Large intestine (tissue), 3 donors: ENCODE data around the gene TRPC6. TPM values are rescaled to one million over a fixed set of nuclear protein-coding genes. Genes with fewer than 3 reads are reported as not detected.

ENCODE experiments used
- DNase-seq, 2 donors: peaks; one replicate each; pipeline versions ENCODE4 v3.0.0 to v3.0.0-alpha.2; 2013
- H3K27ac ChIP-seq: one replicate; pipeline ENCODE4 v1.5.1; 2013; ENCODE audit warnings: low read length
- H3K27me3 ChIP-seq: 2 replicates; pipeline ENCODE4 v1.6.1; 2013; ENCODE audit warnings: low read length; ENCODE audit not compliant: control insufficient read depth, insufficient read depth
- H3K36me3 ChIP-seq: 2 replicates; pipeline ENCODE4 v1.6.1; 2013; ENCODE audit warnings: low read length; ENCODE audit not compliant: control insufficient read depth, insufficient read depth
- H3K4me1 ChIP-seq: one replicate; pipeline ENCODE4 v1.6.1; 2013; ENCODE audit warnings: low read length; ENCODE audit not compliant: control insufficient read depth, insufficient read depth
- H3K4me3 ChIP-seq: one replicate; pipeline ENCODE4 v1.5.1; 2013; ENCODE audit warnings: low read length
- H3K9me3 ChIP-seq: one replicate; pipeline ENCODE4 v1.6.1; 2013; ENCODE audit warnings: mild to moderate bottlenecking, low read depth, low read length, moderate library complexity; ENCODE audit not compliant: control insufficient read depth
- WGBS: methylation state at CpG from one replicate; pipeline ENCODE4 v1.1.5; 2013; ENCODE audit warnings: low lambda C conversion rate; ENCODE audit not compliant: insufficient coverage; 5-methylcytosine and 5-hydroxymethylcytosine counted together
- polyA plus RNA-seq: library from polyadenylated mRNA; unstranded; fragments of 120-200 nt; gene quantifications from one replicate; pipeline ENCODE4 v1.2.1, GENCODE V29; 2013

Gene TRPC6
- polyA plus RNA-seq, 1 donor: 4.2 TPM

DNA sequence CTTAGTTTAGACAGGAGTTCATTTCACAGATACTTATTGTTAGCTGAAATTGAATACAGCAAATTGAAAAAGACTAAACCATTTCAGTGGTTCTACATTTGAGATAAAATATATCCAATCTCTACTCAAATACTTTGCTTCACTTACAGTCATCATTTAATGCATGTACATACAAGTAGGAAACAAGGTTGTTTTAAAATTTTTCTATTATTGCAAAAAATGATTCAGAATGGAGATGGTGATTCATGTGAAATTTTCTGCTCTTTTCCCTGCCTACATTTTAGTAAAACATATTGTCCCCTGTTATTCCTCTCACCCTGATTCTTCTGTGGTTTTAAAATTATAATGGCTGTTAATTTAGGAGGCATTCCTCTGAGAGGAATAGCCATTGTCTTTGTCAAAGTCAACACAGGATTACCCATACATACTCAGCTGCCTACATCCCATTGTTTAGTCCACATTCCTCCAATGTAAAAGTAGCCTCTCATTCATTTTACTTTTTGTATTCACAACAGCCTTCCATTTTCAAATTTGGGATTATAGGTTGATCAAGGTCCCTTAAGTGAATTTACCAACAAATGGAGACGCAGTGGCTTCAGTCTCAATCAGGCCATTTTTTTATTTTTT lies 60.1 kb downstream of the TRPC6 start:
- Histone ChIP-seq H3K9me3 (no peaks in the 10 kb centered on the region), H3K27ac (no peak overlapping the region), H3K4me1 (peaks cover 16% of the 10 kb centered on the region), H3K4me3 (no peak overlapping the region), H3K36me3 (no peaks in the 10 kb centered on the region), H3K27me3 (no peaks in the 10 kb centered on the region)
- no peak for DNase-seq
- no CpG with 5 or more reads among the region's 1 CpG for WGBS

DNA sequence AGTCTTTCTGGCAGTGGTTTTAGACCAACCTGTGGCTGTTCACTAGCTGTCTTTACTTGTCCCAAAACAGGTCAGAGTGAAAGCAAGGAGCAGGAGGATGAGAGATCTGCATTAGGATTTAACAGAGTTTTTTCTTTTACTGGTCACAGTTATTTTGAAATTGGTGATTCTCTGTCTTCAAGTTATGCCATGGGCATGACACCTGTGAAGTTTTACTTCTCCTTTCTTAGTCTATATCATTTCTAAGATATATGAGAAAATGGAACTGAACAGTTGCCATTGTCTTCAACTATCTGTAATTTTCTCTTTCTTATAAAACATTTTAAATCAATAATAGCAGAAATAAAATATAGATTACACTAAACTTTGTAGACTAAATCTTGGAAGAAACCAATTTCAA lies 60.6 kb downstream of the TRPC6 start:
- Histone ChIP-seq H3K4me1 (peaks cover 16% of the 10 kb centered on the region), H3K9me3 (no peaks in the 10 kb centered on the region), H3K27ac (no peak overlapping the region), H3K36me3 (no peaks in the 10 kb centered on the region), H3K4me3 (no peak overlapping the region), H3K27me3 (no peaks in the 10 kb centered on the region)
- no peak for DNase-seq

DNA sequence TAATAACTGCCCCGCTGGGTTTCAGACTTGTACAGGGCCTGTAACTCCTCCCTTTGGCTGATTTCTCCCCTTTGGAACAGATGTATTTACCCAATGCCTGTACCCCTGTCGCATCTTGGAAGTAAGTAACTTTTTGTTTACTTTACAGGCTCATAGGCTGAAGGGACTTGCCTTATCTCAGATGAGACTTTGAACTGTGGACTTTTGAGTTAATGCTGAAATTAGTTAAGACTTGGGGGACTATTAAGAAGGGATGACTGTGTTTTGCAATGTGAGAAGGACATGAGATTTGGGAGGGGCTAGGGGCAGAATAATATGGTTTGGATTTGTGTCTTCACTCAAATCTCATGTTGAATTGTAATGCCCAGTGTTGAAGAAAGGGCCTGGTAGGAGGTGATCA lies 62.0 kb downstream of the TRPC6 start:
- no peaks in the 10 kb centered on the region for H3K36me3 ChIP-seq
- H3K4me3 ChIP-seq: no peak overlapping the region
- H3K4me1 ChIP-seq: peaks cover 16% of the 10 kb centered on the region
- peak; percentile 46 to 69 for DNase-seq
- no peaks in the 10 kb centered on the region for H3K9me3 ChIP-seq
- peak overlapping the region; percentile 54 for H3K27ac ChIP-seq
- WGBS: no CpG with 5 or more reads among the region's 2 CpGs
- no peaks in the 10 kb centered on the region for H3K27me3 ChIP-seq

DNA sequence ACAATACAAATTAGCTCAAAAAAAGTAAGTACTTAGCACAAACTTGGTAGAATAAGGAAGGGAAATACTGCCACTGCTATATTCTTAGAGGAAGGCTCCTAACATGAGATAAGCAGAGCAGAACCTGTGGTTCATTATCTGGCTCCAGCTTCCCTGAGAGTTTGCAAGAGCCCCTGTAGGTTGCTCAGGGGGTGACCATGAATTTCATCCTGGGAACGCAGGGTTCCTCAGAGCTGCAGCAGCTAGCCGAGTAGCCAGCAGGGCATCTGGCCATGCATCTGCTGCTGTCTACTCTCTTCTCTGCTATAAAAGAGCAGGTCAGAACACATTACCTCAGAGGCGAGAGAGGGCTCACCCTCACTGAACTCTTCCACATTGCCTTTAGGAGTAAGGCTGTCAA lies 67.3 kb downstream of the TRPC6 start:
- Histone ChIP-seq H3K4me3 (no peak overlapping the region), H3K9me3 (no peaks in the 10 kb centered on the region), H3K27ac (no peak overlapping the region), H3K4me1 (peaks cover 7% of the 10 kb centered on the region), H3K36me3 (no peaks in the 10 kb centered on the region), H3K27me3 (no peaks in the 10 kb centered on the region)
- no CpG with 5 or more reads among the region's 3 CpGs for WGBS
- DNase-seq: peak in 1 of 2 donors; percentile 9

DNA sequence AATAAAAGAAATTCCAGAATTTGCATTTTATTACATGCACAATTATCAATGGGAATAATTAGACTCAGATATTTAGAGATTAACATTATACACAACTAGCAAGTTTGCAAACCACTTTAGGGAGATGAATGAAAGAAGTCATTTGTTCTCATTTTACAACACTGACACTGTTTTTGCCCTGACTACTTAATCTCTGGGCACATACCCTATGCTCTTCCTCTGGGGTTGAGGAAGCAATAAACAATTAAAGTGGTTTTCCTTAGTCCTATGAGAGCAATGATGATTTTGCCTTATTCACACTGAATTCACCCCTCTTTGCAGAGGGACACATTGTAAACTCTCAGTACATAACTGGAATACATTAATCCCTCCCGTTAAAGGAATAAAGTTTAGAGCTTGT lies 72.7 kb downstream of the TRPC6 start:
- WGBS: 57% methylated on average over 1 of the region's 1 CpG
- H3K27me3 ChIP-seq: no peaks in the 10 kb centered on the region
- H3K9me3 ChIP-seq: no peaks in the 10 kb centered on the region
- H3K27ac ChIP-seq: peak overlapping the region; percentile 64
- H3K36me3 ChIP-seq: no peaks in the 10 kb centered on the region
- H3K4me1 ChIP-seq: peaks cover 5% of the 10 kb centered on the region
- DNase-seq: no peak
- H3K4me3 ChIP-seq: no peak overlapping the region

DNA sequence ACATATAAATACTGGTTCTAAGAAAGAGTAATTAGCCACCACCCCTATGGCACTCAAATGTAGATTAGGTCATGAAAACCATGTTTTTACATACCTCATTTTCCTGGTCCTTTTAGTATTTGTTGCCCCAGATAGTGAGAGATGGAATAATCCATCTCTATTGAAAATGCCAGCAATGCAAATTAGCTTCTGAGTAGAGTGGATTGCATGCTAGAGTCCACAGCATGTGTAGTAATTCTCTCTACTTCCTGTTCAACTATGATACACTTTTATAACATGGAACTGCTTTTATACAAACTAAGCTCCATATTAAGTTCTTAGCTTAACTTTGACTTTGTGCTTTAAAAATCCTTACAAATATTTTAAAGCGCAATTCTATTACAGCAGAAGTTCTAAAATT lies 73.2 kb downstream of the TRPC6 start:
- no peaks in the 10 kb centered on the region for H3K27me3 ChIP-seq
- 100% methylated on average over 1 of the region's 1 CpG for WGBS
- no peak overlapping the region for H3K4me3 ChIP-seq
- peaks cover 5% of the 10 kb centered on the region for H3K4me1 ChIP-seq
- H3K36me3 ChIP-seq: no peaks in the 10 kb centered on the region
- peak overlapping the region; percentile 64 for H3K27ac ChIP-seq
- DNase-seq: peak; percentile 27 to 72
- no peaks in the 10 kb centered on the region for H3K9me3 ChIP-seq

DNA sequence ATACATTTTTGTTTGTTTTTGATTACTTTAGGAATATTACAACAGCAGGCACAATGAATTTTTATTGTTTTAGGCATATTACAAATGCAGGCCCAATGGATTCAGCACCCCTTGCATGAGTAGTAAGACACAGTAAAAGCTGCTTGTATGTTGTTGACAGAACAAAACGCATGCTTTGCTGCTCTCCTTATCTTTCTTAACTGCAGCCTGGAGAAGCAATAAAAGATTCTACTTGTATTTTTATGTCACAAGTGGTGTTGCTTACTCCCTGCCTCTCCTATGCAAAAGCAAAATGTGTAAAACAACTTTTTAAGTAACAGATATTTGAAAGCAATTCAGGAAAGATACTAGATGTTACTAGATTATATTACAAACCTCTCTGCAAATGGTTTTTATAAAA lies 73.9 kb downstream of the TRPC6 start:
- WGBS: no CpG with 5 or more reads among the region's 1 CpG
- no peak overlapping the region for H3K4me3 ChIP-seq
- H3K36me3 ChIP-seq: no peaks in the 10 kb centered on the region
- no peaks in the 10 kb centered on the region for H3K27me3 ChIP-seq
- H3K27ac ChIP-seq: peak overlapping the region; percentile 64
- H3K9me3 ChIP-seq: no peaks in the 10 kb centered on the region
- DNase-seq: peak; percentile 29 to 71
- peaks cover 5% of the 10 kb centered on the region for H3K4me1 ChIP-seq

DNA sequence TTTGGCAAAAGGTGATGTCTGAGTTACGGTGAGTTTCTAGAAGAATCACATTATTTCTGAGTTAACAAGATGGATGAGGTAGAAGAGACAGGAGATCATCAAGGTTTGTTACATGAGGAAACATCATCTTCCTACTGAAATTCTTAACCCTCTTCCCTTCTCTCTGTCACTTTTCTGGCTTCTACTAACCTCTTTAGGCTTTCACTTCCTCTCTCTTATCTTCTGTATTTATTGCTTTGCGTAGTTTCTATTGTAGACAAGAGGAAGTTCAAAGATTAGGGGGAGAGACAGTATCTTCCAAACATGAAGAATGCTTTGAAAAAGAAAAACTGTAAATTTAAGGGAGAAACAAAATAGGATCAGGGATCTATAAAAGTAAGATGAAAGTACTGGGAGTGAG lies 75.4 kb downstream of the TRPC6 start:
- Histone ChIP-seq H3K36me3 (no peaks in the 10 kb centered on the region), H3K27ac (no peak overlapping the region), H3K4me1 (peaks cover 5% of the 10 kb centered on the region), H3K4me3 (no peak overlapping the region), H3K9me3 (no peaks in the 10 kb centered on the region), H3K27me3 (no peaks in the 10 kb centered on the region)
- WGBS: no CpG with 5 or more reads among the region's 2 CpGs
- peak in 1 of 2 donors; percentile 22 for DNase-seq

DNA sequence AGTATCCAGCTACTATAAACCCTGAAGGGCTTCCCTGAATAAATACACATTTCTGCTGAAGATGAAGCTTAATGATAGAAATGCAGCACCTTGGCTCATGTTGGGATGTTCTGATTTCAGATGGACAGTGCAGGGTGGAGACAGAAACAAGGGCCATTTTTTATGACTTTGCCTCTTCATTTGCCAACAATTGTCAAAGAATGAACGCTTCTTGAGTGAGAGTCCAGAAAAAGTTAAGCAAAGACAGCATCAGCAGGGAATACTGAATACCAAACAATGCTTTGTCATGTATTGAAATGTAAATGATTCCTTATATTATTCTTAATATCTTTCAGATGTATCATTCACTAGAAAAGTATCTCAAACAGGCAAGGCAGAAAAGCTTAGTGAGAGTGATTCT lies 84.9 kb downstream of the TRPC6 start:
- WGBS: 100% methylated on average over 1 of the region's 1 CpG
- no peaks in the 10 kb centered on the region for H3K36me3 ChIP-seq
- no peak overlapping the region for H3K4me3 ChIP-seq
- no peak for DNase-seq
- H3K27me3 ChIP-seq: no peaks in the 10 kb centered on the region
- H3K4me1 ChIP-seq: no peaks in the 10 kb centered on the region
- H3K27ac ChIP-seq: no peak overlapping the region
- H3K9me3 ChIP-seq: no peaks in the 10 kb centered on the region

DNA sequence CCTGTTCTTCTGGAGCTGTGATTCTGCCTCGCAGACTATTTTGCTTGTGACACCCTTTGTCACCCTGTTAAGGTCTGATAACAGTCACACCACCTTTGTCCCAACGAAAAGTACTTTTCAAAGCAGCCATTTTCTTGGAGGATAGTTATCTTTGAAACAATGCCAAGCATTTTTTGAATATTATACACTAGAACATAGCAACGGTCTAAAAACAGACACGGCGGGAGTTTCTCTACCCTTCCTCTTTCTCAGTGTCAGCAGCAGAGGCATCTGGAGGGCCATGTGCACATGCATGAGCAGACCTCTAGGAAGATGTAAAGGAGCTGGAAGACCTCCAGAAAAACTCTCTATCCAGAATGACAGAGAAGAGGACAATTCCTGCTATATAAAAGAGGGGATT lies 86.5 kb downstream of the TRPC6 start:
- peak in 1 of 2 donors; percentile 17 for DNase-seq
- H3K27me3 ChIP-seq: no peaks in the 10 kb centered on the region
- no peaks in the 10 kb centered on the region for H3K9me3 ChIP-seq
- H3K36me3 ChIP-seq: no peaks in the 10 kb centered on the region
- no CpG with 5 or more reads among the region's 5 CpGs for WGBS
- H3K4me1 ChIP-seq: no peaks in the 10 kb centered on the region
- H3K4me3 ChIP-seq: no peak overlapping the region
- no peak overlapping the region for H3K27ac ChIP-seq

DNA sequence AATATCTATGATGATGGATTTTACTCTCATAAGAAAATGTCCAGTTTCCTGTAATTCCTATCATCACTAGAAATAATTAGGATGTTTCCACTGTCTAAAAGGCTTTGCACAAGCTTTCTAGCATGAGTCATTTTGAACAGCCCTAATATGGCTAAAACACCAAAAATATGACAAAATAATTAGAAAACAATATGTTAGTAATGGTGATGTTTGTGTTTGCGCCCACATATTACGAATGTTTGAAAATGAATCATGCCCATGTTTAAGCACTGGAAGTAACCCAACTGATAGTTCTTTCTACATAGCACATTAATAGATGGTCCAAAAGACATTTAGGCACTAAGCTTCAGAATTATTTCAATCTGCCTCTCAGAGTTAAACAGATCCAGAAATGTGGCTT lies 96.0 kb downstream of the TRPC6 start:
- H3K27me3 ChIP-seq: no peaks in the 10 kb centered on the region
- no peaks in the 10 kb centered on the region for H3K4me1 ChIP-seq
- no peak overlapping the region for H3K4me3 ChIP-seq
- DNase-seq: no peak
- no peaks in the 10 kb centered on the region for H3K36me3 ChIP-seq
- no peak overlapping the region for H3K27ac ChIP-seq
- no peaks in the 10 kb centered on the region for H3K9me3 ChIP-seq
- no CpG with 5 or more reads among the region's 2 CpGs for WGBS
